Nephron (organoid): Measurements from ENCODE around the gene MCHR2.

ENCODE experiments used
- H3K27ac Mint-ChIP-seq, 3 experiments: 2 replicates each; pipeline ENCODE4 v1.8.0; 2020; ENCODE audit warnings: mixed read lengths in 3 of 3, mild to moderate bottlenecking in 2 of 3, moderate library complexity in 1 of 3
- H3K27me3 Mint-ChIP-seq: 2 replicates; pipeline ENCODE4 v1.8.0; 2021; ENCODE audit warnings: low read depth, mild to moderate bottlenecking, moderate library complexity, mixed read lengths
- H3K36me3 Mint-ChIP-seq: 2 replicates; pipeline ENCODE4 v1.8.0; 2020; ENCODE audit warnings: low read depth, mixed read lengths
- H3K4me1 Mint-ChIP-seq: 2 replicates; pipeline ENCODE4 v1.8.0; 2020; ENCODE audit warnings: mixed read lengths
- H3K4me3 Mint-ChIP-seq, 3 experiments: 2 replicates each; pipeline ENCODE4 v1.8.0; 2020; ENCODE audit warnings: mild to moderate bottlenecking in 3 of 3, mixed read lengths in 3 of 3, moderate library complexity in 2 of 3
- H3K9me3 Mint-ChIP-seq: 2 replicates; pipeline ENCODE4 v1.8.0; 2020; ENCODE audit warnings: mixed read lengths
- CTCF ChIP-seq, 3 experiments: fragments of 200-600 bp; sonication (generic); IDR thresholded peaks; one replicate each; pipeline ENCODE4 v1.5.0; 2021; ENCODE audit warnings: antibody characterized with exemption in 3 of 3; ENCODE audit not compliant: unreplicated experiment in 3 of 3

Gene MCHR2

DNA sequence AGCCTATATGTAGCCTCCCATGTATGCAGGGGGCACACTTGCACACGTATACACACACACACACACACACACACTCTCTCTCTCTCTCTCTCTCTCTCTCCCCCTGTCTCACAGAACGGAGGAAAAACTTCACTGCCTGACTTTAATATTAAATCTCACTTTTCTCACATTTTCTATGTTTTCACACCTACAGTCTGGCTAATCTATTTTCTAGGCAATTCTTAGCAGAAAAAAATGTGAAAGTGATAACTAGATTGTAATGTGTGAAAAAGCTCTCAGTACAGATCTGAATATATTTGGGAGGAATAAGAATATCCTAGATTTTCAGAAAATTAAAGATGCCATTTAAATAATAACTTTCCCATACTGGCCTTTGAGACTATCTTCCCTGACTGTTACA is 120.9 kb downstream of the MCHR2 start:
- no peak overlapping the region for H3K27ac Mint-ChIP-seq
- H3K4me1 Mint-ChIP-seq = no peaks in the 10 kb centered on the region
- H3K4me3 Mint-ChIP-seq = no peak overlapping the region
- no peaks in the 10 kb centered on the region for H3K9me3 Mint-ChIP-seq
- H3K36me3 Mint-ChIP-seq = no peaks in the 10 kb centered on the region
- H3K27me3 Mint-ChIP-seq = peaks cover 13% of the 10 kb centered on the region
- TF ChIP-seq CTCF (IDR thresholded peaks at IDR 0.05; ENCODE audit: unreplicated experiment in 3 of 3) = no peak

DNA sequence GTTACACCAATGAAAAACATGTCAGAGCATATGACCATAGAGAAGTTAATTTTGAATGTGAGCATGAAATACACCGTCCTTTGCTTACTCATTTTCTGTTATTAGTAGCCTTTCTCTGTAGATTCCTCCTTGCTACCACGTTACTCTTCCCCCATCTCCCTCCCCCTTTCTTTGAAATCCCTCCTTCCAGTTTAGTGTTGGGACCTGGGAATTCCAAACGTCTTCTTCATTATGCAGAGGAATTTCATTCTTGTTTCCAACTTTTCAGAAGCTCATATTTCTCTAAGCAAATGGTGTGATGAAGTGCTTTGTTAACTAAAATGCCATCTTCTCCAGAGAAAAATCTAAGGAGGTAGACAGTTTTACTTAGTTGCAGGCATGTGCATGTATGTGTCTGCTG is 122.4 kb downstream of the MCHR2 start:
- H3K9me3 Mint-ChIP-seq = no peaks in the 10 kb centered on the region
- no peaks in the 10 kb centered on the region for H3K4me1 Mint-ChIP-seq
- H3K4me3 Mint-ChIP-seq = no peak overlapping the region
- no peak for TF ChIP-seq CTCF (IDR thresholded peaks at IDR 0.05; ENCODE audit: unreplicated experiment in 3 of 3)
- H3K36me3 Mint-ChIP-seq = no peaks in the 10 kb centered on the region
- peaks cover 19% of the 10 kb centered on the region for H3K27me3 Mint-ChIP-seq
- H3K27ac Mint-ChIP-seq = no peak overlapping the region
